ENCODE data around the gene GNB1L. TPM values are rescaled to one million over a fixed set of nuclear protein-coding genes. Genes with fewer than 3 reads are reported as not detected.
"Not testable (repeated sequence)": the region's sequence is repeated elsewhere in the genome, so short reads cannot be mapped to it uniquely, and the experiment has no call there.

GNB1L gene
- total RNA-seq, 1 experiment from 2014 or later, result 27.0 TPM

DNA sequence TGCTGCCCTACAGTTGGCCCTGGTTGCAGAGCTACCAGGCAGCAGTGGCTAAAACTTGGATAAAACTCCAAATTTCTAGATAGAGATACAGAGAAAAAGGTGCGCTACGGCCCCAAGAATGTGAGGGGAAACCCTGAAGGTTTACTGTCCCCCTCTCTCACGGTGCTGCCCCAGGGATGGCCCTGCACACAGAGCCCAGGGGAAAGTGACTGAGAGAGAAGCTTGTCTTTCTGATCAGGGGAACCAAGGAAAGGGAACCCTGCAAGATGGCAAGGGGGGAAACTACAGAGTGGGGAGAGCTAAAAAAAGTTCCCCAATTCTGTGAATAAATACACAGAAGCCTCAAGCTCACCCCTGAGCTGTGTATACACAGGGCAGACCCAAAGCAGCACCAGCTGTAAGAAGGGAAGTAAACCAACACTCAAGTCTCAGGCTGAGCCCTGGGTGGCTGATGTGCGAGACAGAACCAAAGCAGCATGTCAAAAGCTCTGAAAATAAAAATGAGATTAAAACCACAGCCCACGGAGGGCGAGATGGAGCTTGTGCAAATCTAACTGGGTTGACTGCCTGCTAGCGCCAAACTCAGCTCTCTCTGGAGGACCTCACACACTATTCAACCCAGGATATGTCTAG, 22.1 kb downstream of the GNB1L start:
- Histone ChIP-seq H3F3A (ENCODE audit: low read length, unreplicated experiment) (no peaks in the 10 kb centered on the region), H3K79me2 (ENCODE audit: low read length) (0 out of 2 replicates have a peak, but pooled peaks cover 11% of the 10 kb centered on the region), H3K27me3 (ENCODE audit: low read length) (no peaks in the 10 kb centered on the region), H4K20me1 (ENCODE audit: low read length) (no peaks in the 10 kb centered on the region), H3K4me2 (ENCODE audit: low read length) (no peak overlapping the region), H3K27ac (ENCODE audit: low read length) (no peak overlapping the region), H3K4me1 (ENCODE audit: insufficient read depth, low read length) (no peaks in the 10 kb centered on the region; the same call in 1 of the 2 replicates), H3K36me3 (ENCODE audit: low read depth, low read length) (no peaks in the 10 kb centered on the region), H3K9ac (ENCODE audit: low read length) (no peak overlapping the region), H3K9me2 (replicated peaks; ENCODE audit: low read length) (no peaks in the 10 kb centered on the region), H3K4me3 (ENCODE audit: low read length) (no peak overlapping the region), H3K9me3 (ENCODE audit: low read length) (no peaks in the 10 kb centered on the region), H2AFZ (ENCODE audit: low read length) (no peak overlapping the region)
- ChIA-PET CTCF (no interaction called here), POLR2A (ENCODE audit: unreplicated experiment) (no interaction called here)
- DNase-seq (no peak), ATAC-seq (no peak)
- intact Hi-C loops (cut with micrococcal nuclease), result no loop called here
- no peak for TF ChIP-seq EZH2phosphoT487 (IDR thresholded peaks at IDR 0.05; ENCODE audit: borderline replicate concordance, low read length)
- TF ChIP-seq, protein P1, sequence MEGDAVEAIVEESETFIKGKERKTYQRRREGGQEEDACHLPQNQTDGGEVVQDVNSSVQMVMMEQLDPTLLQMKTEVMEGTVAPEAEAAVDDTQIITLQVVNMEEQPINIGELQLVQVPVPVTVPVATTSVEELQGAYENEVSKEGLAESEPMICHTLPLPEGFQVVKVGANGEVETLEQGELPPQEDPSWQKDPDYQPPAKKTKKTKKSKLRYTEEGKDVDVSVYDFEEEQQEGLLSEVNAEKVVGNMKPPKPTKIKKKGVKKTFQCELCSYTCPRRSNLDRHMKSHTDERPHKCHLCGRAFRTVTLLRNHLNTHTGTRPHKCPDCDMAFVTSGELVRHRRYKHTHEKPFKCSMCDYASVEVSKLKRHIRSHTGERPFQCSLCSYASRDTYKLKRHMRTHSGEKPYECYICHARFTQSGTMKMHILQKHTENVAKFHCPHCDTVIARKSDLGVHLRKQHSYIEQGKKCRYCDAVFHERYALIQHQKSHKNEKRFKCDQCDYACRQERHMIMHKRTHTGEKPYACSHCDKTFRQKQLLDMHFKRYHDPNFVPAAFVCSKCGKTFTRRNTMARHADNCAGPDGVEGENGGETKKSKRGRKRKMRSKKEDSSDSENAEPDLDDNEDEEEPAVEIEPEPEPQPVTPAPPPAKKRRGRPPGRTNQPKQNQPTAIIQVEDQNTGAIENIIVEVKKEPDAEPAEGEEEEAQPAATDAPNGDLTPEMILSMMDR (conservative IDR thresholded peaks at IDR 0.05; ENCODE audit: low read depth, low read length), result no peak
- TF ChIP-seq EZH2 (IDR thresholded peaks at IDR 0.05; ENCODE audit: low read length, unreplicated experiment), result no peak
- BruUV-seq (replicated peaks), result no TSS peak

GRCh38 chr22:19831979-19832378, 22.7 kb downstream of the GNB1L start:
- H3K9me2 ChIP-seq (replicated peaks; ENCODE audit: low read length); H3K27ac ChIP-seq (ENCODE audit: low read length); ATAC-seq; H3K4me2 ChIP-seq (ENCODE audit: low read length); POLR2A ChIA-PET (ENCODE audit: unreplicated experiment); H3F3A ChIP-seq (ENCODE audit: low read length, unreplicated experiment); H2AFZ ChIP-seq (ENCODE audit: low read length); H4K20me1 ChIP-seq (ENCODE audit: low read length); H3K4me1 ChIP-seq (ENCODE audit: insufficient read depth, low read length); DNase-seq; H3K36me3 ChIP-seq (ENCODE audit: low read depth, low read length); H3K9me3 ChIP-seq (ENCODE audit: low read length); BruUV-seq (replicated peaks); intact Hi-C loops (cut with micrococcal nuclease); H3K4me3 ChIP-seq (ENCODE audit: low read length); H3K9ac ChIP-seq (ENCODE audit: low read length); CTCF ChIA-PET; H3K27me3 ChIP-seq (ENCODE audit: low read length): not testable (repeated sequence)
- H3K79me2 ChIP-seq (ENCODE audit: low read length), result 0 out of 2 replicates have a peak, but pooled peaks cover 11% of the 10 kb centered on the region

DNA sequence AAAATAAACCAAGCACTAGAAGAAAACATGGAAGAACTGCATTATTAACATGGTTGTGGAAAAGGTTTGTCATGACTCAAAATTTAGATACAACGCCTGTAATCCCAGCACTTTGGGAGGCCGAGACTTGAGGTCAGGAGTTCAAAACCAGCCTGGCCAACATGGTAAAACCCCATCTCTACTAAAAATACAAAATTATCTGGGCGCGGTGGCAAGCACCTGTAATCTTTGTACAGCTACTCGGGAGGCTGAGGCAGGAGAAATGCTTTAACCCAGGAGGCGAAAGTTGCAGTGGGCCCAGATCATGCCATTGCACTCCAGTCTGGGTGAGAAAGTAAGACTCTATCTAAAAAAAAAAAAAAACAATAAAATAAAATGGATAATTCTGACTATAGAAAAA, 23.7 kb downstream of the GNB1L start:
- intact Hi-C loops (cut with micrococcal nuclease), result no loop called here
- Histone ChIP-seq H3K9me3 (ENCODE audit: low read length) (no peaks in the 10 kb centered on the region), H3K4me3 (ENCODE audit: low read length) (no peak overlapping the region), H2AFZ (ENCODE audit: low read length) (no peak overlapping the region), H3K9me2 (replicated peaks; ENCODE audit: low read length) (no peaks in the 10 kb centered on the region), H3K27ac (ENCODE audit: low read length) (no peak overlapping the region), H3K4me1 (ENCODE audit: insufficient read depth, low read length) (no peaks in the 10 kb centered on the region), H3K79me2 (ENCODE audit: low read length) (0 out of 2 replicates have a peak, but pooled peaks cover 5% of the 10 kb centered on the region), H3K4me2 (ENCODE audit: low read length) (no peak overlapping the region), H4K20me1 (ENCODE audit: low read length) (no peaks in the 10 kb centered on the region), H3K27me3 (ENCODE audit: low read length) (no peaks in the 10 kb centered on the region), H3K9ac (ENCODE audit: low read length) (no peak overlapping the region), H3K36me3 (ENCODE audit: low read depth, low read length) (no peaks in the 10 kb centered on the region), H3F3A (ENCODE audit: low read length, unreplicated experiment) (no peaks in the 10 kb centered on the region)
- no TSS peak for BruUV-seq (replicated peaks)
- ChIA-PET POLR2A (ENCODE audit: unreplicated experiment) (no interaction called here), CTCF (no interaction called here)
- no peak for TF ChIP-seq EZH2 (IDR thresholded peaks at IDR 0.05; ENCODE audit: low read length, unreplicated experiment)
- TF ChIP-seq, protein P1 (conservative IDR thresholded peaks at IDR 0.05; ENCODE audit: low read depth, low read length), result no peak
- ATAC-seq (no peak), DNase-seq (no peak)
